ENCODE measurements around the gene NBL1.

Gene NBL1, protein sequence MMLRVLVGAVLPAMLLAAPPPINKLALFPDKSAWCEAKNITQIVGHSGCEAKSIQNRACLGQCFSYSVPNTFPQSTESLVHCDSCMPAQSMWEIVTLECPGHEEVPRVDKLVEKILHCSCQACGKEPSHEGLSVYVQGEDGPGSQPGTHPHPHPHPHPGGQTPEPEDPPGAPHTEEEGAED
- 7.9 reads per million, percentile 27 among the genes with 10 or more reads in this experiment for total RNA-seq

DNA sequence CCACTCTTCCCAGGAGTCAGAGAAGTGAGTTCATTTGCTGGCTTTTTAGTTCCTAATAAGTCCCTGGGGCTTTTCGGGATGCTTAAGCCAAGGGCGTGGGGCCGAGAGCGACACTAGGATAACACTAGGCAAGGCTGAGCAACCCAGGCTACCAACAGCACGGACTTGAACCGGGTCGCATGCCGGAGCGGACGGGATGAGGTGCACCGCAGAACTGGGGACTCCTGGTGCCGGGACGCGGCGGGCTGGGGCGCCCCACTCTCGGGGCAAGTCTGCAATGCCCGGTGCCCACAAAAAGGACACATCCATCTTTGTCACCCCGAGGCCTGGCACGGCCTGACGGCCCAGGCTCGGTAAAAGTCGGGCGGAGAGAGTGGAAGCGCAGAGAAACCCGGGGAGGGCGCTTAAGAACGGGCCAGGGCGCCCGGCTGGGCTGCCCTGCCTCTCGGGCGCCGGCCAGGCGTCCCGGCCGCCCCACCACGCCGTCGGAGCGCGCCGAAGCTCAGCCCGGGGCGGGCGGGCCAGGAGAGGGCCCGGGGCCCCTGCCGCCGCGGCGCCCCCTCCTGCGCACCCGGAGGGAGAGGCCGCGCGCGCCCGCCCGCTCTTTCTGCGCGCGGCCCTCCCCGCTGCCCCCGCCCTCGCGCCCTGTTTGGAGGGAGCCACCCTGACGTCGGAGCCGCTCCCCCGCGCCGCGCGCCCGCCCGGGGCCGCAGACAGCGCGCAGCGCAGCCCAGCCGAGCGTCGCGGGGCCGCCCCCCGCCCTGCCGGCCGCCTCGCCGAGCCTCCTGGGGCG is at the start of gene NBL1:
NBL1 (plus strand) TSS at position 710 of the 793 bp plus-strand sequence. CDS start 10,720 bp downstream, outside the sequence.
- DNase-seq, result peak; percentile 58

DNA sequence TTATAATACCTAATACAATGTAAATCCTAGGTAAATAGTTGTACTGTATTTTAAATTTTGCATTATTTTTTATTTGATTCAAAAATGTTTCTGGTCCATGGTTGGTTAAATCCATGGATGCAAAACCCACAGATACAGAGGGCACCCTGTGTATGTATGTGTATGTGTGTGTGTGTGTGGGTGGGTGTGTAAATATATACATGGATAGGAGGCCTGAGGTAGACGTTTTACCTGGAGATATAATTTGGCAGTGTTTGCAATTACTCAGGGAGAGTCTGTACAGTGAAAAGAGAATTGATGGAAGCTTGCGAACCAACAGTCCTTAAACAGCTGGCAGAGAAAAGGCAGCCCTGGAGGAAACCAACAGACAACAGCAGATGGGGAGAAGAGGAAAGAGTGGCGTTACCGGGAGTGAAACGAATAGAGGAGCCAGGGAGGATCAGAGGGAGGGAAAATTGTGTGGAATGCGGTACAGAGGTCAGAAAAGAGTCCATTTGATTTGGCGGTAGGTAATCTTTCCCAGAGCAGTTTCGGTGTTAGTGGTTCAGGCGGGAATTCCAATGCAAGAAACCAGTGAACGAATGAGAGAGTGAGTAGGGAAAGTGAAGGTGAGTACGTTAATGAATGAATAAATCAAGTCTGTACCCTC is 47.9 kb upstream of the NBL1 start:
- no peak for DNase-seq

DNA sequence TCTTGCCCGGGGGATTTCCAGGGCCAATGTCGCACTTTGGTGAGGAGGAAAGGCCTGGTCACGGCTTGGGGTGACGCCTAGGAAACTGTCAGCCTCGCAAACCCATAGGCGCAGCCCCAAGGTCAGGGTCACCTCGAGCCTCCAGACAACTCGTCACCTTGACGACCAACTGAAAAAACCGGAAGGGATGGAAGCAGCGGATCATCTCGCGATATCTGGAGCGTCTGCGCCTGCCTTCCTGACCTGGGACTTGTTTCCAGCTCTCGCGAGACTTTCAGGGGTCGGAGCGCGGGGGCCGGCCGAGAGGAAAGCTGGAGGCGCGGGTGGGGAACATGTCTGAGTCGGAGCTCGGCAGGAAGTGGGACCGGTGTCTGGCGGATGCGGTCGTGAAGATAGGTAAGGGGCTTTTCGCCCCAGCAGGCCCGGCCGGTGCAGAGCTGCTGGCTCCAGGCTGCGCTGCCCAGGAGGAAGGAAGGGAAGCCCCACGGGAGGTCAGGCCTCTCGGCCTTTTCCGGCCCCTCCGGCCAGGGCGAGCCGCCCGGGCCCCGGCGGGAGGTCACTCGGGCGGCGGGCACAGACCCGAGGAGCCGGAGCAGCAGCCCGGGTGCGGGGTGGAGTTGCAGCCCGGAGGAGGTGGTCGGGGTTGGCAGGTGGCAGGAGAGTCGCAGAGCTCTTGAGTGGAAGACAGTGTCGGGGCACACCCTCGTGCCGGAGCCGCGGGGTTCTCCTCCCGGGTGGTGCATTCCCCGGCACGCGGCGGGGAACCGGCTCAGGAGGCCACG is 47.2 kb upstream of the NBL1 start:
- peak; percentile 97 for DNase-seq

DNA sequence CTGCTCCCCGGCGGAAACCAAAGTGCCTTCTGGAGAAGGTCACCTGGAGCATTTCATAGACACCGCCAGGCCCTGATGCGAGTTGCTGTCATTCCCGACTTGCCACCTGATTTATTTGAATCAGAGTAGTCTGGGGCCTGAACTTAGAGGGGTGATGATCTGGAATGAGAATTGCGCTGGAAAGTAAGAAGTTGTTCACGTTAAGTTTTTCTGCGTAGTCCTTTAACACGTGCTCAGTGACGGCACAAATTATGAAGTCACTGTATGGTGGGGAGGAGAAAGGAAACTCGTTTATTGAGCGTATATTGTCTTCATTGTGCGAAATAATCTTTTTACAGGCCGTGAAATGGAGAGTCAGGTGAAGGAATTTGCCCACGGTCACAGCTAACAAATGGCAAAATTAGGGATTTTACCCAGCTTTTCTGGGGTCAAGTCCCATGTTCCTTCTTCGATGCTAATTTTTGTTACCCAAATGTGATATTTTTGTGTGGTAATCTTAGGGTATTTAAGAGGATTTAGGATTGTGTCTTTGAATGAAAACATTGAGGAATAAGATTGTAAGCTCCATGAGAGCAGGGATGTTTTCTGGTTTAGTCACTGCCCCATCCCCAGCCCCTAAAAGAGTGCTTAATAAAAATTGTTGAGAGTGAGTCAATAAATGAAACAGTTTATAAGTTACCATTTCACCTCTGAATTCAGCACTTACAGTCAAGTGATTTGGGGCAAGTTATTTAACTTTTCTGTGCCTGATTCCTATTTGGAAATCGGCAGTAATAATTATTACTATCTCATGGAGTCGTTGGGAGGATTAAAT is 46.4 kb upstream of the NBL1 start:
- peak; percentile 62 for DNase-seq

DNA sequence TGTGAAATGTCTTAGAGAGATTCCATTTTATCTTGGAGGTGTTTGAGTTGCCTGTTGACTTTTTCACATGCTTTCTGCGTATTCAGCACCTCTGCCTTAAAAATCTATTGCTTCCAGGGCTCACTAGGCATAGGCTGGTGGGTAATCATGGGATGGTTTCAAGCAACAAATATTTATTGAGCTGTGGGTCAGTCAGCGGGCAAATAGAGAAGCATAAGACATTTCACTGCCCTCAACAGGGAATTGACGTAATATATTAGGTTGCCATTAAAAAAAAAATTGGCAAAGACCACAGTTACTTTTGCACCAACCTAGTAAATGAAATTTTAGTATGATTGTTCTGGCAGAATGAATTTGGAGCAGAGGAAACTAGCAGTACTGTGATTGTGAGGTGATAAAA is 44.3 kb upstream of the NBL1 start:
- no peak for DNase-seq

DNA sequence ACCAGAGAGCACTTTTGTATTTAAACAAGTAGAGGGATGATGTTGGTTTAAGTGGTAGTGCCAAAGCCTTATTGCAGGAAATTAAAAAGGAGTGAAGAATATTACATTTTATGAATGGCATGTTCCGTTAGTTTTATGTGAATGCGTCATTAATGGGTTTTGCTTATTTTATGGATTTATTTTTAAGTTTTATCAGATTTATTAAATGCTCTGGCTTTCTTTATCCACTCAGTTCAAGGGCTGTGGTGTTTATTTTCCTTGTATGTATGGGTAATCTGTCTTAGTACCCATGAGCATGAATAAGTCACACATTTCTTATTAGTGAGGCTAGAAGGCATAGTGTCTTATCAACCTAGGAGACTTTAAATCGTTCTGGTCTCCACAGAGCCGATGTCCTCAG is 41.6 kb upstream of the NBL1 start:
- DNase-seq, result no peak

DNA sequence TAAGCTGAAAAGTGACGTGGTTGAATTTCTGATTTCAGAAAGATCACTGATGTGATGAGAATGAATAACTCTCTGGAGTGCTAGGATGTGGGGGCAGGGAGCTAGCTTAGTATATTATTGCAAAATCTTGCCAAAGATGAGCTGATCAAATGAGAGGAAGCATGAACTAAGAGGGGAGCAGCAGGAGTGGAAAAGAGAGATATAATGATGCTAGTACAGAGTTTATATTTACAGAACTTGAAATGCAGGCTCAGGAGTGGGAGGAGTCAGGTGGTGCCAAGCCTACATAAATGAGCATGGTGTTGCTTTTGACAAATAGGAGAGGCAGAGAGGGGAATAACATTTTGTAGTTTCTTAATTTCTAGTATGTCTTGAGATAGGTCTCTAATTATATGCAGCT is 38.1 kb upstream of the NBL1 start:
- DNase-seq, result no peak

DNA sequence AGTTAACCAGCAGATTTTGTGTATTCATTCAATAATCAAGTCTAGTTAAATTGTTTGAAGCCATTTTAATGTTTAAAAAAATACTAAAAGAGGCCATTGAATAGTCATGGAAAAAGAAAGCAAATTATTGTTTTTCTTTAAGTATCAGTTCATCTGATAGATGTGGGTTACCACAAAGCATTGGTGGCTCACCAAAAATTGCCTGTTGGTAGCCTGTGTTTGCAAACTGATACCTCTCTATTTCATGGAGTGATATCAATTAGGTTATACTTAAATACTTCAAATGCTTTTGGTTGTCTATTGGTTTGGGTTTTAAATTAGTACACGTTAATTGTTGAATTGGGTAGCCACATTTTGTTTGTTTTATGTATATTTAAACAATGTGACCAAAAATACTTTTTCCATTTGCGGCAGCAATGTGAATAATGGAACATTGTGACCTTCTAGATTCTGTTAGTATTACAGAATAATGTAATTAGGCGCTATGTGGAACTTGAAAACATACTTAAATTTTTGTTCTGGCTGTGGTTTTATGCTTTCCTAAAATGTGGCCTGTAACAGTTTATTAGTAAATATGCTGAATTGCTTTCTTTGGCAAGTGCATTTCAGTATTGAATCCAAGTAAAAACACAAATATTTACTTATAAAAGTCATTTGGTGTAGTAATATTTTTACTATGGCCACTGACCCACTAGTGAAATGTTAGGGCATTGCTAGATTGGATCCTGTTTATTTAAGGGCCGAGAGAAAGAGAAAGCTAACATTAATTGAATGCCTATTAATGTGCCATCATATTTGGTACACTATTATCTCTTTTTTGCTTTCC is 37.1 kb upstream of the NBL1 start:
- peak; percentile 62 for DNase-seq

DNA sequence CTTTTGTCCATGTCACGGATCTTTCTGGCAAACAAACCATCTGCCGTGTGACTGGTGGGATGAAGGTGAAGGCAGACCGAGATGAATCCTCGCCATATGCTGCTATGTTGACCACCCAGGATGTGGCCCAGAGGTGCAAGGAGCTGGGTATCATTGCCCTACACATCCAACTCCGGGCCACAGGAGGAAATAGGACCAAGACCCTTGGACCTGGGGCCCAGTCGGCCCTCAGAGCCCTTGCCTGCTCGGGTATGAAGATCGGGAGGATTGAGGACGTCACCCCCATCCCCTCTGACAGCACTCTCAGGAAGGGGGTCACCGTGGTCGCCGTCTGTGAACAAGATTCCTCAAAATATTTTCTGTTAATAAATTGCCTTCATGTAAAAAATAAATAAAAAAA is 35.9 kb upstream of the NBL1 start:
- no peak for DNase-seq

DNA sequence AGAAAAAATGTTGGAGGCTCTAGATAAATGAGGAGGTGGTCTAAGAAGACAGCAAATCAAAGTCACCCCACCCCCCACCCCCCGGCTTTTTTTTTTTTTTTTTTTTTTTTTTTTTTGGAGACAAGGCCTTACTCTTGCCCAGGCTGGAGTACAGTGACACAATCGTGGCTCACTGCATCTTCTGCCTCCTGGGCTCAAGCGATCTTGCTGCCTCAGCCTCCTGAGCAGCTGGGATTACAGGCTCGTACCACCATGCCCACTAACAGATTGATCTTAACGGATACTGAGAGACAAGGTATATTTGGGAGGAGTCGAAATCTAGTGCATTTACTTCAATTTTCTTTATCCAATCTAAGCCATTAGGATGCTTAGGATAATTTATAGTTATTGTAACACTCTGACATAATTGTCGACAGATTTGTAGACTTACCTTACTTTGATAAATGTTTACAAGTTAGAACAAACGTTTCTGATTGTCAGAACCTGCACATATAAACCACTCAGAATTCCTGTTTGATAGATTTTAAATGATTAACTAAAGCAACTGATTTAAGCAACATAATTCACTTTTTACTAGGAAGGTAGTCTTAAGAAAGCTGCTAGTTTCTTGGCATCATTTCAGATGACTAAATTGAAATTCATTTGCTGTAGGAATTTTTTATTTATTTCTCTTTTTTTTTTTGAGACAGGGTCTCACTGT is 33.7 kb upstream of the NBL1 start:
- DNase-seq, result no peak

DNA sequence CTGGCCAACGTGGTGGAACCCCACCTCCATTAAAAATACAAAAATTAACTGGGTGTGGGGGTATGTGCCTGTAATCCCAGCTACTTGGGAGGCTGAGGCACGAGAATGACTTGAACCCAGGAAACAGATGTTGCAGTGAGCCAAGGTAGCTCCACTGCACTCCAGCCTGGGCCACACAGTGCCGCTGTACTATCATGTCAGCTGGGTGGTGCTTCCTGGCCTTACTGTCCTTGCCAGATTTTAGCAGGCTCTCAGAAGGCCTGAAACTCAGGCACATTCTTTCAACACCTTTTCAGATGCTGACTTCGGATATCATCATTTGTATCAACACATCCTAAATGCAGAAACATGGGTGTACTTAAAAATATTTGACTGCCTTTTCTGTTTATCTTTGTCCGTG is 31.6 kb upstream of the NBL1 start:
- DNase-seq, result no peak

DNA sequence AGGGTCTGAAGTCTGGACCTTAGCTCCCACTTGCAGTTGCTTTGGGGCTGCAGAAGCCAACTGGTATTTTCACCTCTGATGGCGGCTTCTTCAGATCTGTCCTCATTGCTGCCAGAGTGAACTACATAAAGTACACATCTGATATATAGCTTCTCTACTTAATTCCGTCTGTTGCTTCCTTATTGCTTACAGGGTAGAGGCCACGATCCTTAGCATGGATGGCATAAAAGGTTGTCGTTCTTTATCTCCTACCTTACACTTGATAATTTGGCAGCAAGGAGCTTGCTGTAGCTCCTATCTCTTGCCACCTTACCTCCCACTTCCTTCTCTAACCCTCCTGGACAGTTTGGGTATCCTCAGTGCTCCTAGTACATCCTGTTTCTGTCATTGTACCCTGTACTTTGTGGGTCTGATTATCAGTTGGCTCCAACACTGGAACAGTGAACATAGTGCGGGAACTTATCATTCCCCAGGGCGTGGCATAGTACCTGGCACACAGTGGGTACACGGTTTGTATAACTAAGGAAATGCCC is 30.9 kb upstream of the NBL1 start:
- DNase-seq, result no peak

DNA sequence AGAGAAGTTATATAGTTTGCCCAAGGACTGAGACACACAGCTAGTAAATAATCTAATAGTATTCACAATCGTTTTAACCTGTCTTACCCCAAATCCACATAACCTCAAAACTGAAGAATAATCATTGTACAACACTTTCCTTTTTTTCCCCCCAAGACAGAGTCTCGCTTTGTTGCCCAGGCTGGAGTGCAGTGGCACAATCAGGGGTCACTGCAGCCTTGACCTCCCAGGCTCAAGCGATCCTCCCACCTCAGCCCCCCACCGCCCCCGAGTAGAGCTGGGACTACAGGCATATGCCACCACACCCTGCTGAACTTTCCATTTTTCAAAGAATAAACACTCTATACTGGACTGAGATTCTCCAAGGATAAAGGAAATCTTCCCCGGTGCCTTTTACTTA is 28.7 kb upstream of the NBL1 start:
- no peak for DNase-seq

DNA sequence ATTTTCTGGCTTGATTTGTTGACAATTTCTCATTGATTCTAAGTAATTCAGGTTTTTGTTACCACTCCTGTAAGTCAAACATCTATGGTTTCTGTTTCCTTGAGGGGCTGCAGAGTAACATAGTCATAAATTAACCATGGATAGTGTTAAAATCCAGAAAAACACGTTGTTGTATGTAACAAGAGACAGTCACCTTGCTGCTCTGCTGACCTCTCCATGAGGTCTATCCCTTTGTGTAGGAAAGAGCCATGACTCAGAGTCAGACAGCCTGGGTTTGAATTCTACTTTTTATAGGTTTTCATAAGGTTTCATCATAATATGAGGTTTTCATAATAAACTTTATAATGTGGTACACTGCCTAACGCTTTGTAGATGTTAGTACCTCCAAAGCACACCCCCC is 27.6 kb upstream of the NBL1 start:
- DNase-seq, result no peak

DNA sequence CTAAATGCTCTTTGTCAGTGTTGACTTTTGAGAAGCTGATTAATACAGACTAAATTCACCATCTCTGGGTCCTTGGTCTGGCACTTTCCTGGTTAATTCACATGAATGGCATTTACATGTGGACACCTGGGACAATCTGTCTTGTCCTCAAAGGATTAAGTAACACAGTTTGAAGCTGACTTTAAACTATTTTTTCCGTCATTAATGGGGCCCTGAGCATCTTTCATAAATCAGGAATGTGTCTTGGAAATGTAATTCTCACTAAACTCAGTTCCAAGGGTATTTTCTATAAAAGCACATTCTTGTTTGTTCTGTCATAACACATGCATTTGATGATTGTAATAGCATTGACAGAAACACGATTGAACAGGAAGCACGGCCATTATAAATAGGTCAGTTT is 26.7 kb upstream of the NBL1 start:
- no peak for DNase-seq

DNA sequence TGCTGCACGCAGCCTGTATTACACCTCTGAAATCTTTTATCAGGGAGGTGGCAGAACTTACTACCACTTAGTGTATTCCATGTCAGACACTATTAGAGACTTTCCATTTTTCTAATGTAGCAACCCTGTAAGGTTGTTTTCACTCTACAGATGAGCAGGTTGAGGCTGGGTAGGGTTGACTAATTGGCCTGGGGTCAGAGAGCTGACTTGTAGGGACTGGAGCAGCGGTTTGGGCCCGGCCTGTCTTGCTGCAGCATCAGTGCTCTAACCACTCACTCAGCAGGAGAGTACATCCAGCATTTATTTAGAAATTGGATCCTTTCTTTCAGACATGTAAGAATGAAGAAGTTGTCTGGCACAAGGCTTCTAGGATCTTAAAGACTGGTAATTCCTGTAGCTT is 25.7 kb upstream of the NBL1 start:
- no peak for DNase-seq

DNA sequence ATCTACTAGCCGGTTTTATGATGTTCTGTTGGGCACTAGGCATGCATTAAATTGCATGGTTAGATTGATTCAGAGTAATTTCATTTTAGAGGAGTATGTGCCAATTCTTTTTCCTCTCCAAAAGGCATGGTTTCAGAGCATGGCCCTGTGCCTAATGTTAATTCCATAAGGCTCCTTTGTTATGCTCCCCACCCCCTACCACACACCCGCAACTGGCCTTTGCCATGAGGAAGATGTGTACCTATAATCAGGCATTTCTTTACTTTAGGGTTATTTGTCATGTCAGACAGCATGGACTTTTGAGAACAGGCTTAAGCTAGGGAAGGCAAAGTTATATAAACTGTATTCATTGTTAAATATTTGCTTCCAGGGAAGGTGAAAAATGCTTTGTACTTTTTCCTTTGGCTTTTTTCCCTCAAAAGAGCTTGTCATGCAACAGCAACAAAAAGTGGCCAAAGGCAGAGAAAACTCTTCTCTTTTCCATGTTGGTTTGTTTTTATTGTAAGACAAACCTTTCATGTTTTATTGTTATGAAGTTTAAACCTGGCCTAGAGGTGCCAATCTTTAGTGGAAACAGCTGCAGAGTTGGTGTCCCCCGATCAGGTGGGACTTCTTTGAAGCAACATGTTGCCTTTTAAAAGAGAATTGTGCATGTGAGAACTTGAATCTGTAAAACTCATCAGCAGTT is 24.3 kb upstream of the NBL1 start:
- no peak for DNase-seq

DNA sequence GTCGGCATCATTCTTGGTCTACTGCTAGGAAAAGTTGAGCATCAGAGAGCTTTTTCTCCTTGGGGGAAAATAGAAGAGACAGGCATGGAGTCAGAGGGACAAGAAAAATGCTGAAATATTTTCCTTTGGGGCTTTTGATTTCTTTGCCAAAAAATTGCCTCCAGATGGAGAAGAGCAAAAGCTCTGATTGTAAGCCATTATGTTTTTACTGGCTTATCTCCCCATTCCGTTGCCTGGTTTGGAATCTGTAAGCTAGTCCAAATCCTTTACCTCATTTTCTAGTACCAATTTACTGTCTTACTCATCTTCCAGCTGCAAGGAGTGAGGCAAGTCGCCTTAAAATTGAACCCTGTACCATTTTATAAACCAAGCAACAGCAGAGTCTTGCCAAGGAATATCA is 23.3 kb upstream of the NBL1 start:
- no peak for DNase-seq

DNA sequence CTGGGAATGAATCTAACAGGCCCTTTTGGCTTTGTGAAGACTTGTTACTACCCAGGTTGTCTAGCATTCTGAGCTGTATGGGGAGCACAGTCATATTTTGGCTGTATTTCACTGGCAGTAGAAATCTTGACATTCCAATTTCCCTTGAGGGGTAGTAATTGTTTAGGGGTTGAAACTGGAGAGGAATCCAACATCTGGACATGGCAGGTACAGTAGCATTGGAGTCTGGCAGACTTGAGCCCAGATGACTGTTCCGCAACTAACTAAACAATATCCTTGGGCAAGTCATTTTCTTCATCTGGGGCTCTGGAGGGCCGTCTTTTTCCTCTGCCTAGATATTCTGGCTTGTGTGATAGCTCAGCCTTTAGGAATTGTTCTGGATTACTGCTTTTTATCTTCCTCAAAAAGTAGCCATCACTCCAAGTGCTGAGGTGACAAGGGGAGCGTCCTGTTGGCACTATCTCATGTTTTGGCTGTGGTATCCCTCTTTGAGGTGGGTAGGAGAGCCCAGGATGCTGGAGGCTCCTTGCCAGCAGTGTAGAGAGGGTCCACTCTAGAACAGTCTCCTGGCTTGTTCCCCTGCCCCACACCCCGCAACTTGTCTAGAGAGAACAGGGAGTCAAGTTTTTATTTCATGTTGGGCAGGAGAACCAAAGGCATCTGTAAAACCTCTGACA is 22.7 kb upstream of the NBL1 start:
- no peak for DNase-seq
